GM12878 (cell line): Measurements from ENCODE around the gene B3GALT6. TPM values are rescaled to one million over a fixed set of nuclear protein-coding genes. Genes with fewer than 3 reads are reported as not detected.

Experiments used
- ATAC-seq: fragments of 200-7000 bp; cut with Tn5 transposase; 3 replicates; pipeline ENCODE4 v1.9.1; 2020; ENCODE audit warnings: mild to moderate bottlenecking, moderate library complexity
- BruUV-seq: library from RNA; stranded (reverse); fragments of 400-500 nt; replicated peaks from 2 replicates; lab custom pipeline; 2021; lab: Mats Ljungman, UMichigan
- CTCF ChIA-PET: fragments of 300-600 bp; sonication (Branson Sonifier 250); formaldehyde crosslinking; extraction: SDS; loops from one replicate; lab custom pipeline; 2021; ENCODE audit warnings: inconsistent platforms; lab: Yijun Ruan, JAX
- POLR2A ChIA-PET: fragments of 350-600 bp; formaldehyde crosslinking; extraction: SDS; loops from one replicate; lab custom pipeline; 2021; ENCODE audit warnings: inconsistent platforms; lab: Charles Lee
- RAD21 ChIA-PET: fragments of 300-600 bp; sonication (Branson Sonifier 250); formaldehyde crosslinking; loops from one replicate; lab custom pipeline; 2023; ENCODE audit warnings: antibody characterized with exemption; ENCODE audit not compliant: unreplicated experiment; lab: Charles Lee
- SMC1A ChIA-PET: fragments of 300-600 bp; sonication (Branson Sonifier 250); formaldehyde crosslinking; loops from one replicate; lab custom pipeline; 2023; ENCODE audit not compliant: unreplicated experiment, uncharacterized antibody; lab: Charles Lee
- DNase-seq: peaks from one replicate; pipeline ENCODE4 v3.0.0-alpha.2; 2011; ENCODE audit warnings: low read depth, low spot score
- FAIRE-seq: peaks from 3 replicates; lab custom pipeline; 2011; peaks lifted over from hg19 to GRCh38; lab: Jason Lieb, UNC
- H2AFZ ChIP-seq: 2 replicates; pipeline ENCODE4 v1.6.0; 2011; ENCODE audit warnings: low read depth, low read length, control low read depth; ENCODE audit not compliant: control insufficient read depth
- H3K27ac ChIP-seq: 2 replicates; pipeline ENCODE4 v1.5.1; 2011; ENCODE audit warnings: control low read depth; ENCODE audit not compliant: control insufficient read depth, insufficient read depth
- H3K27me3 ChIP-seq, 2 experiments: replicated peaks in 1 of 2; 2 replicates each; pipeline versions ENCODE4 v1.6.0 to v1.6.1; 2011; ENCODE audit warnings: low read length in 1 of 2; ENCODE audit not compliant: control insufficient read depth in 2 of 2, insufficient read depth in 2 of 2
- H3K36me3 ChIP-seq, 2 experiments: 2 replicates each; pipeline ENCODE4 v1.5.1; 2011; ENCODE audit warnings: low read length in 1 of 2; ENCODE audit not compliant: control insufficient read depth in 2 of 2, insufficient read depth in 2 of 2
- H3K4me1 ChIP-seq: 2 replicates; pipeline ENCODE4 v1.6.1; 2011; ENCODE audit warnings: mild to moderate bottlenecking, low read length, moderate library complexity, mixed read lengths; ENCODE audit not compliant: control insufficient read depth, insufficient read depth
- H3K4me2 ChIP-seq: 2 replicates; pipeline ENCODE4 v1.6.0; 2011; ENCODE audit warnings: control low read depth; ENCODE audit not compliant: control insufficient read depth, insufficient read depth
- H3K4me3 ChIP-seq: fragments of 200-600 bp; sonication (generic); 2 replicates; pipeline ENCODE4 v1.5.1; 2016
- H3K79me2 ChIP-seq: 2 replicates; pipeline ENCODE4 v1.6.0; 2011; ENCODE audit warnings: low read length; ENCODE audit not compliant: control insufficient read depth, insufficient read depth
- H3K9ac ChIP-seq: 2 replicates; pipeline ENCODE4 v1.8.0; 2011; ENCODE audit warnings: low read length, control low read depth, mixed read lengths; ENCODE audit not compliant: control insufficient read depth, insufficient read depth
- H3K9me3 ChIP-seq: replicated peaks from 3 replicates; pipeline ENCODE4 v1.5.1; 2011; ENCODE audit warnings: mild to moderate bottlenecking, low read length; ENCODE audit not compliant: control insufficient read depth, insufficient read depth
- H4K20me1 ChIP-seq: 2 replicates; pipeline ENCODE4 v1.6.0; 2011; ENCODE audit not compliant: control insufficient read depth, insufficient read depth
- HDGF ChIP-seq: fragments of 450-650 bp; IDR thresholded peaks from 2 replicates; pipeline ENCODE4 v1.6.1; 2016; ENCODE audit warnings: antibody characterized with exemption
- JUND ChIP-seq: IDR thresholded peaks from 2 replicates; pipeline ENCODE4 v1.6.1; 2012; ENCODE audit warnings: low read depth, mild to moderate bottlenecking, low read length, improper control_type of control experiment, moderate library complexity
- POLR2AphosphoS2 ChIP-seq: IDR thresholded peaks from 2 replicates; pipeline ENCODE4 v1.6.1; 2011; ENCODE audit warnings: low read depth, mild to moderate bottlenecking, low read length, improper control_type of control experiment, moderate library complexity
- SP1 ChIP-seq: IDR thresholded peaks from one replicate; pipeline ENCODE4 v1.6.1; 2011; ENCODE audit warnings: low read depth, low read length
- TCF7 ChIP-seq: IDR thresholded peaks from 2 replicates; pipeline ENCODE4 v1.6.1; 2014; ENCODE audit warnings: antibody characterized with exemption, borderline replicate concordance
- ZNF622 ChIP-seq: fragments of 450-650 bp; IDR thresholded peaks from 2 replicates; pipeline ENCODE4 v1.6.1; 2017; ENCODE audit warnings: mild to moderate bottlenecking, inconsistent platforms
- WGBS: methylation state at CpG from one replicate; pipeline ENCODE4 v1.1.6; 2016; ENCODE audit warnings: low lambda C conversion rate; ENCODE audit not compliant: insufficient replicate concordance, insufficient coverage; ENCODE audit errors: missing lambda C conversion rate; 5-methylcytosine and 5-hydroxymethylcytosine counted together
- in situ Hi-C: fragments of 300-500 bp; cut with MboI; formaldehyde crosslinking; loops from 9 replicates; pipeline ENCODE4 v1.14.3; 2018; ENCODE audit warnings: mixed read lengths
- intact Hi-C: fragments of 100-400 bp; cut with micrococcal nuclease; formaldehyde crosslinking; loops from one replicate; pipeline ENCODE4 v1.14.2; 2022; ENCODE audit not compliant: unreplicated experiment
- polyA plus RNA-seq, 11 experiments: library from polyadenylated mRNA; depleted of rRNA in 4 of 11; unstranded in 6 of 11; stranded (reverse) in 5 of 11; fragments of >200 nt; fragmentation: Nextera tagmentation in 4 of 11; fragmentation: Illumina TruSeq in 1 of 11; extraction: Ambion mirVana in 4 of 11; extraction: Trizol in 1 of 11; gene quantifications; 1 replicate in 1 of 11; 2 replicates in 10 of 11; pipeline versions ENCODE4 v1.2.1 to v1.2.3, GENCODE V29; 2011 to 2016; ENCODE audit warnings: inconsistent platforms in 2 of 11, missing spikeins in 2 of 11, low read depth in 1 of 11
- total RNA-seq, 4 experiments: library from RNA; depleted of rRNA in 3 of 4; stranded (reverse); fragments of >200 nt in 3 of 4; fragmentation: Illumina TruSeq in 1 of 4; extraction: Trizol in 1 of 4; gene quantifications; 2 replicates each; pipeline versions ENCODE4 v1.2.1 to v1.2.3, GENCODE V29; 2013 to 2021
- TF ChIP-seq, protein P1 (sequence below): IDR thresholded peaks from 2 replicates; pipeline ENCODE4 v1.6.1; 2012; ENCODE audit warnings: improper control_type of control experiment, low read depth, low read length; ENCODE audit not compliant: insufficient replicate concordance

B3GALT6 gene
- total and polyA plus RNA-seq, 10 of the 15 experiments (the other 5 are each of a cell fraction or from before 2014, with no cell fraction given) = 0.53 to 20.8 (median 4.5) TPM

DNA sequence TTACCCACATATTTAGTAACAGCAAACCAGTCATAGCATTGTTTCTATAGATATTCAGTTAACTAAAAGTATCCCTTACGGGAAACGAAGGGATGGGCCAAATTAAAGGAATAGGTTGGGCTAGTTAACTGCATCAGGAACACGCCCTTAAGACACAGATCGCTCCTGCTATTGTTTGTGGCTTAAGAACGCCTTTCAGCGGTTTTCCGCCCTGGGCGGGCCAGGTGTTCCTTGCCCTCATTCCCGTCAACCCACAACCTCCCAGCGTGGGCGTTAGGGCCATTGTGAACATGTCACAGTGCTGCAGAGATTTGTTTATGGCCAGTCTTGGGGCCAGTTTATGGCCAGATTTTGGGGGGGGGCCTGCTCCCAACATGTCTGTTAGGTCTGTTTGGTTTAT, 40.3 kb upstream of the B3GALT6 start:
- Histone ChIP-seq H3K4me2 (no peak overlapping the region), H3K36me3 (no peaks in the 10 kb centered on the region), H2AFZ (no peak overlapping the region), H4K20me1 (no peaks in the 10 kb centered on the region), H3K9ac (no peak overlapping the region), H3K4me1 (no peaks in the 10 kb centered on the region), H3K79me2 (no peaks in the 10 kb centered on the region), H3K27ac (no peak overlapping the region), H3K27me3 (no peaks in the 10 kb centered on the region), H3K4me3 (no peak overlapping the region), H3K9me3 (peaks cover 2% of the 10 kb centered on the region; the same call in 2 of the 3 replicates)
- ChIA-PET POLR2A (no interaction called here), RAD21 (no interaction called here), SMC1A (no interaction called here), CTCF (interaction anchor here (1.2 kb wide), 2 partner anchors 9 to 16 kb away, joined by 3 read pairs; no protein-coding TSS in a partner anchor)
- no TSS peak for BruUV-seq
- no peak for FAIRE-seq
- intact Hi-C loops = no loop called here
- 72% methylated on average over 11 of the region's 11 CpGs for WGBS
- no peak for ATAC-seq
- in situ Hi-C loops = no loop called here
- no peak for TF ChIP-seq TCF7
- TF ChIP-seq POLR2AphosphoS2 = no peak
- TF ChIP-seq SP1 = no peak
- no peak for TF ChIP-seq JUND
- TF ChIP-seq, protein P1, sequence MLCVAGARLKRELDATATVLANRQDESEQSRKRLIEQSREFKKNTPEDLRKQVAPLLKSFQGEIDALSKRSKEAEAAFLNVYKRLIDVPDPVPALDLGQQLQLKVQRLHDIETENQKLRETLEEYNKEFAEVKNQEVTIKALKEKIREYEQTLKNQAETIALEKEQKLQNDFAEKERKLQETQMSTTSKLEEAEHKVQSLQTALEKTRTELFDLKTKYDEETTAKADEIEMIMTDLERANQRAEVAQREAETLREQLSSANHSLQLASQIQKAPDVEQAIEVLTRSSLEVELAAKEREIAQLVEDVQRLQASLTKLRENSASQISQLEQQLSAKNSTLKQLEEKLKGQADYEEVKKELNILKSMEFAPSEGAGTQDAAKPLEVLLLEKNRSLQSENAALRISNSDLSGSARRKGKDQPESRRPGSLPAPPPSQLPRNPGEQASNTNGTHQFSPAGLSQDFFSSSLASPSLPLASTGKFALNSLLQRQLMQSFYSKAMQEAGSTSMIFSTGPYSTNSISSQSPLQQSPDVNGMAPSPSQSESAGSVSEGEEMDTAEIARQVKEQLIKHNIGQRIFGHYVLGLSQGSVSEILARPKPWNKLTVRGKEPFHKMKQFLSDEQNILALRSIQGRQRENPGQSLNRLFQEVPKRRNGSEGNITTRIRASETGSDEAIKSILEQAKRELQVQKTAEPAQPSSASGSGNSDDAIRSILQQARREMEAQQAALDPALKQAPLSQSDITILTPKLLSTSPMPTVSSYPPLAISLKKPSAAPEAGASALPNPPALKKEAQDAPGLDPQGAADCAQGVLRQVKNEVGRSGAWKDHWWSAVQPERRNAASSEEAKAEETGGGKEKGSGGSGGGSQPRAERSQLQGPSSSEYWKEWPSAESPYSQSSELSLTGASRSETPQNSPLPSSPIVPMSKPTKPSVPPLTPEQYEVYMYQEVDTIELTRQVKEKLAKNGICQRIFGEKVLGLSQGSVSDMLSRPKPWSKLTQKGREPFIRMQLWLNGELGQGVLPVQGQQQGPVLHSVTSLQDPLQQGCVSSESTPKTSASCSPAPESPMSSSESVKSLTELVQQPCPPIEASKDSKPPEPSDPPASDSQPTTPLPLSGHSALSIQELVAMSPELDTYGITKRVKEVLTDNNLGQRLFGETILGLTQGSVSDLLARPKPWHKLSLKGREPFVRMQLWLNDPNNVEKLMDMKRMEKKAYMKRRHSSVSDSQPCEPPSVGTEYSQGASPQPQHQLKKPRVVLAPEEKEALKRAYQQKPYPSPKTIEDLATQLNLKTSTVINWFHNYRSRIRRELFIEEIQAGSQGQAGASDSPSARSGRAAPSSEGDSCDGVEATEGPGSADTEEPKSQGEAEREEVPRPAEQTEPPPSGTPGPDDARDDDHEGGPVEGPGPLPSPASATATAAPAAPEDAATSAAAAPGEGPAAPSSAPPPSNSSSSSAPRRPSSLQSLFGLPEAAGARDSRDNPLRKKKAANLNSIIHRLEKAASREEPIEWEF = no peak
- TF ChIP-seq HDGF = no peak
- TF ChIP-seq ZNF622 = no peak
- no peak for DNase-seq
